HL-60/S4 treated with retinoic acid at 250 ng/mL for 4 days and 3 days (cell line): ENCODE results near the gene SNAPC2.
"Not testable (repeated sequence)": the region's sequence is repeated elsewhere in the genome, so short reads cannot be mapped to it uniquely, and the experiment has no call there.

Experiments
- in situ Hi-C: fragments of 300-500 bp; cut with MboI; formaldehyde crosslinking; loops from 2 replicates; pipeline ENCODE4 v1.7.0; 2022; ENCODE audit warnings: low sequenced_read_pairs

Gene SNAPC2

DNA sequence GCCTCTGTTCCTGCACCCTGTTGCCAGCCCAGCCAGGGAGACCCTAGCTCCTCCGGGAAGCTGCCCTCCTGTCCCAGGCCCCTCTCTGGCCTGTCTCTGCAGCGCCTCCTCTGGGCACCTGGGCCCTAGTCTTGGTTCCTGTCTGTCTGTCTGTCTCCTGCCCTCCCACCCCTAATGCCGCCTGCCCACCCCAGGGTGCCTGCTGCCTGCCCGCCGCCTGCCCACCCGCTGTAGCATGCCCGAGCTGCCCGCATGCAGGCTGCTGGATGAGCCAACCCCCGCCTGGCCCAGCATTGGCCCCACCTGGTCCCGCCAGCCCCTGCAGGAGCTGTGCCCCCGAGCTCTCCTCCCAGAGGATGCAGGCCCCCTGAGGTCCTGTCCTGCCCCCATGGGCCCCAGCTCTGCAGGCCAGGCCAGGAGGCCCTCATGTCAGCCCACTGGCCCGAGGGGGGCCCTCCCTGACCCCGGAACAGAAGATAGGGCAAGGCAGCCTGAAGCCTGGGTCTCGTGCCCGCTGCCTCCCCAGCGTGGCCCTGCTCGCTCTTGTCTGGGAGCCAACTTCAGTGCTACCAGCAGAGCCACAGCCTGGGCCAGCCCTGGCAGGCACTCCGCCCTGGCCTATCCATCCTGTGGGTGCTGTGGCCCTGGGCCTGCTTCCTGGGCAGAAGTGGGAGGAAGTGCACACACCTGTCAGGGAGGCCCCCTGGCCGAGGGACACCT, 11.2 kb upstream of the SNAPC2 start:
- in situ Hi-C loops: no loop called here

DNA sequence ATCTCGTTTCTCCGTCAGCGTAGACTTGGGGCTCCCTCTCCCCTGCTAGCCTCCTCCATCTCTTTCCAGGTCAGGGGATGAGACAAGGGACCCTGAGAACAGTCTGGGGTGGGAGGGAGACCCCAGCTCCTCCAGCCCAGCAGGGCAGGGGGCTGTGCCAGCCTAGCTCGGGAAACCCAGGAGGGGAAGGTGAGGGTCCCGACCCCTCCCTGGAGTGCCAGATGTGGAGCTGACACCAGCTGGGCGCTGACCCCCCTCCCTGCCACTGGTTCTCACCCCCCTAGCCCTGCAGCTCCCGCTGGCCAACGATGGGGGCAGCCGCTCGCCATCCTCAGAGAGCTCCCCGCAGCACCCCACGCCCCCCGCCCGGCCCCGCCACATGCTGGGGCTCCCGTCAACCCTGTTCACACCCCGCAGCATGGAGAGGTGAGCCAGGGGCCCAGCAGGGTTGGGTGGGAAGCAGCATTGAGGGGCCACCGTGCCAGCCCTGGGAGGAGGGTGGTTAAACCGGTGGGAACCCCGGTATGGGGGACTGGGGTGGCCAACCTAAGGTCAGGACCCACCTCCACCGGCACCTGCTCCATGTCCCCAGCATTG, 10.6 kb upstream of the SNAPC2 start:
- in situ Hi-C loops: no loop called here

DNA sequence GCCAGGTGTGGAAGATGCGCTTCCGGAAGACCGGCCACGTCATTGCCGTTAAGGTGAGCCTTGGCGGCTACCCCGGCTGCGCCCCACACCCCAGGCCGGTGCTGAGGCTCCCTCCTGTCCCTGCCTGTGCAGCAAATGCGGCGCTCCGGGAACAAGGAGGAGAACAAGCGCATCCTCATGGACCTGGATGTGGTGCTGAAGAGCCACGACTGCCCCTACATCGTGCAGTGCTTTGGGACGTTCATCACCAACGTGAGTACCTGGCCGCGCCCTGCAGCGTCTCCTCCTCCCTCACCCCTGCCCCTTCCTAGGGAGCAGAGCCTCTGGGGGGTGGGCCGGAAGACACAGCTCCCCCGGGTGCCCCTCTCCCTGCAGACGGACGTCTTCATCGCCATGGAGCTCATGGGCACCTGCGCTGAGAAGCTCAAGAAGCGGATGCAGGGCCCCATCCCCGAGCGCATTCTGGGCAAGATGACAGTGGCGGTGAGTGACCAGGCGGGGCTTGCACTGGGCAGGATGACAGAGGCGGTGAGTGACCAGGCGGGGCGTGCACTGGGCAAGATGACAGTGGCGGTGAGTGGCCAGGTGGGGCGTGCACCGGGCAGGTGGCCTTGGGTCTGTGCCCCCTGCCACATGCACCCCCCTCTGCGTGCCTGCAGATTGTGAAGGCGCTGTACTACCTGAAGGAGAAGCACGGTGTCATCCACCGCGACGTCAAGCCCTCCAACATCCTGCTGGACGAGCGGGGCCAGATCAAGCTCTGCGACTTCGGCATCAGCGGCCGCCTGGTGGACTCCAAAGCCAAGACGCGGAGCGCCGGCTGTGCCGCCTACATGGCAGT, 9.6 kb upstream of the SNAPC2 start:
- in situ Hi-C loops: no loop called here

DNA sequence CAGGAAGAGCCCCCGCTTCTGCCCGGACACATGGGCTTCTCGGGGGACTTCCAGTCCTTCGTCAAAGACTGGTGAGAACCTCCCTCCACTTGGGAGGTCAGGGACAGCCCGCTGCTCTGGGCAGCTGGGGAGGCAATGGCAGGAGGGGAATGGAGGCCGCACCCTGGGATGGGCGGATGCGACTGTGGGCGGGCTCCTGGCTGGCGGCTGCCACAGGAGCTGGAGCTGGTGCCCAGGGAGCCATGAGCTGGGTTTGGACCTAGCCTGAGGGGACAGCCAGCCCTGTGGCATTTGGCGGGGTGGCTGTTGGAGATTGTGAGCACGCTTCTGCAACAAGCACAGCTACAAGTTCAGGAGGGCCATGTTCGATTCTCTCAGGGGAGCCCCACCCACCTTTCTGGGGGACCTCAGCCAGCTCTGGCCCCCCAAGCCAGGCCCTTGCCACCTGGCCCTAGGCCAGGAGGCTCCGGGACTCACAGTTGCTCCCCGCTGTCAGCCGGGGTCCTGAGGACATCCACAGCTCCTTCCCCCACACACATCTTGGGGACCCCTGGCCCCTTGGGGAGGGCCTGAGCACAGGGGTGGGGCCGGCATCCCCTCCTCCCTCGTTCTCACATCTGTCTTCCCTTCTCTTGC, 8.5 kb upstream of the SNAPC2 start:
- in situ Hi-C loops: no loop called here

DNA sequence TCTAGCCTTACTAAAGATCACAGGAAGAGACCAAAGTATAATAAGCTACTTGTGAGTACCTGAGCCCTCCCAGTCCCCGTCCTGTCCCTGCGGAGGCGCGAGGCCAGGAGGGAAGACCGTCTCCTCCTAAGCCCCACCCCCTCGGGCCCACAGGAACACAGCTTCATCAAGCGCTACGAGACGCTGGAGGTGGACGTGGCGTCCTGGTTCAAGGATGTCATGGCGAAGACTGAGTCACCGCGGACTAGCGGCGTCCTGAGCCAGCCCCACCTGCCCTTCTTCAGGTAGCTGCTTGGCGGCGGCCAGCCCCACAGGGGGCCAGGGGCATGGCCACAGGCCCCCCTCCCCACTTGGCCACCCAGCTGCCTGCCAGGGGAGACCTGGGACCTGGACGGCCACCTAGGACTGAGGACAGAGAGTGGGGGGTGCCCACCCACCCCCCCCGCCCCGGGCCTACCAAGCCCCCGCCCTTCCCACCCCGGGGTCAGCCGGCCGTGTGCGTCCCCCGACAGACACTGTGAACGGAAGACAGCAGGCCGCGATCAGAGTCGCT, 7.9 kb upstream of the SNAPC2 start:
- in situ Hi-C loops: no loop called here

DNA sequence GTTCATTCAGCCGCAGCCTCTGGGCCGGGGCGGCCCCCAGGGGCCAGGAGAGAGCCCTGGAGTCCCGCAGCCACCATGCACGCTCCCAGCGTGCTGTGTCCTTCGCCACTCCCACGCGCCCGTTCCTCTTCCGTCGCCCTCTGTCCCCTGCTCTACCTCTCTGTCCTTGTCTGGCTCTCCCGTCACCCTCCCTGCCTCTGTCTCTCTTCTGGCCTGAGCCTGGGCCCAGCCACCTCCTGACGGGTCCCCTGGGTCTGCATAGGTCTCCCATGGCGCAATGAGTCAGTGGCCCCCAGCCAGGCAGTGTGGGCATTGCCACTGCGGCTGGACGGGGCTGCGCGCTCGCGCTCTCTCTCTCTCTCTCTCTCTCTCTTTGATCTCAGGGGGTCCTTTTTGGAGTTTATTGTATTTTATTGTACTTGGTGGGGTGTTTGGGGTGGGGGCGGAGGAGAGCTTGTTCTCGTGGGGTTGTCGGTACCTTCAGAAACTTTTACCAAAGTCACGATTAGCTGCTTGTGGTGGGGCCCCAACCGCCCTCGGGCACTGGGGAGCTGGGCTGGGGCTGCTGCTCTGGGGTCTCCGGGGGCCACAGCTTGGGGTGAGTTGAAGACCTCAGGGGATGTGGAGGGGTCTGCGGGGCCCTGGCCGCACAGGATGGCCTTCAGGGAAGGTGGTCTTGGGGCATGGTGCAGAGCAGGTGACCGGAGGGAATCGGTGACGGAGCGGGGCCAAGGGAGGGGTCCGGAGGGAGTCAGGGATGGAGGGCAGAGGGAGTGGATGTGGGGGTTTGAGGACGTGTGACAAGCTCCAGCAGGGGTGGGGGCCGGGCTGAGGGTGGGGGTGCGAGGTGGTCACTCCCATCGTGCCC, 7.2 kb upstream of the SNAPC2 start:
- in situ Hi-C loops: no loop called here

DNA sequence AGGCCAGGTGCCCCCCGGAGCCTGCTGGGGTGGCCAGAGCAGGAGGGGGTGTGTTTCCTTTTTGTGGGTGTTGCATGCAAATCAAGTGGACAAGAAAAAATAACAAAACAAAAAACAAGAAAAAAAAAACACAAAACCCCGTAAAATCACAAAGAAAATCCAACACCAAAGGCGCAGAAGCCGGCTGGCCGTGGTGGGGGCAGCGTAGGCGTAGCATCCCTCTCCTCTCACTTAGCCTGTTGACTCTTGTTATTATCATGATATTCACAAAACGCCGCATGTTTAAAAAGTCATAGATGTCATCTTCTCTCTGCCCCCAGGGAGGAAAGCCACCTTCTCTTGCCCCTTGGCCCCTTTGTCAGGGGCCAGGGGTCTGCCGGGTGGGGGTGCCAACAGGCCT, 6.5 kb upstream of the SNAPC2 start:
- in situ Hi-C loops: no loop called here

DNA sequence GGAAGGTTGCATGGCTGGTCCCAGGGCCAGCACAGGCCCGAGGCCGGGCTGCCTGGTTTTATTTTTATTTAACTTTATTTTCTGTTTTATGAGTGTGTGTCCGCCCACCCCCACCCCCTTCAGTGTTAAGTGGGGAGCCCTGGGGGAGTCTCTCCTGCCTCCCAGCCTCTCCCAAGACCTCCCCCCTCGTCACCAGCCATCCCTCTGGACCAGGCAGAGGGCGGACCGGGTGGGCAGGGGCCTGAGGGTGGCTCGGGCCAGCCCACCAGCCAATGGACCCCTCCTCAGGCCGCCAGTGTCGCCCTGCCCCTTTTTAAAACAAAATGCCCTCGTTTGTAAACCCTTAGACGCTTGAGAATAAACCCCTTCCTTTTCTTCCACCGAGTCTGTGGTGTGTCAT, 6.0 kb upstream of the SNAPC2 start:
- in situ Hi-C loops: no loop called here

DNA sequence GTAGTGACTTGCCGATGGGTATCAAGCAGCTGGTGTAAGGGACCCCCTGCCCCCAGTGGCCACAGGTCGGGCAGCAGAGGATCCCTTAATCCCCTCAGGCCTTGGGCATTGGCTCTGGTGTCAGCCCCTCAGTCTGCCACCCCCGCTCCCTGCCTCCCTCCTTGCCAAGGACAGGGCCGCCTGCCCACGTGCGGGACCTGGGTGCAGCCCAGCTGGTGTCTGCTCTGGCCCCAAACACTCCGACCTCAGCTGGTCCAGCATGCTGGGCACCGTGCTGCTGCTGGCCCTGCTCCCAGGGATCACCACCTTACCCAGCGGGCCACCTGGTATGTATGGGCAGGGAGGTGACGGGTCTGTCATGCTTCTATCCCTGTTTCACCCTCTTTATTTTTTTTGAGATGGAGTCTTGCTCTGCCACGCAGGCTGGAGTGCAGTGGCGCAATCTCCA, 5.5 kb upstream of the SNAPC2 start, which contains the start of gene TGFBR3L:
Gene TGFBR3L (plus strand): TSS at position 233 of the 448 bp plus-strand sequence.
- in situ Hi-C loops: no loop called here

DNA sequence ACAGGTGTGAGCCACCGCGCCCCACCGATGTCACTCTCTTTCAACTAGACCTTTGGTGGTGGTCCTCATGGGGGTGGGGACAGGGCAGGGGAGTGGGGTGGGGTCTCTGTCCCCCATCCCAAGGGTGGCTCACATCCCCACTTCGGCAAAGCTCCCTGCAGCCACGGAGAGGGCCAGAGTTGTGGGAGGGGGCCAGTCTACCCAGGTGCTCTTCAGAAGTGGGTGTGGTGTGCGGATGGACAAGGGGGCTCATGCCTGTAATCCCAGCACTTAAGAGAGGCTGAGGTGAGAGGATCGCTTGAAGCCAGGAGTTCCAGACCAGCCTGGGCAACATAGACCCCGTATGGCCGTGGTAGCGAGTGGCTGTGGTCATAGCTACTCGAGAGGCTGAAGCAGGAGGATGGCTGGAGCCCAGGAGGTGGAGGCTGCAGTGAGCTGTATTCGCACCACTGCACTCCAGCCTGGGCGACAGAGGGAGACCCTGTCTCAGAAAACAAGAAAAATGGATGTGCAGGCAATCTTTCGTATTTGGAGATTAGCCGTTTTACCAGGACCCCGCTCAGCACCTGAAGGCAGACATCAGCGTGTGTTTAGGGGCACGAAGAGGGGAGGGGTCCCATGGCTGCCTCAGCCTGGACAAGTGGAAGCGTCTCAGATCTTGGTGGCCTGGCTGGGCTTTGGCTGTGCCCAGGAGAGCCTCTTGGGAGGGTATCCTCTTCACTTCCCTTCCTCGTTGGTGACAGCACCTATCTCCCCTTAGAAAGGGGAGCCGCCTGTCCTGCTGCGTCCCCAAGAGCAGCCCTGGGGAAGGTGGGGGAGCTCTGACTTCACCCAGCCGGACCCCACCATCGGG, 4.7 kb upstream of the SNAPC2 start:
- in situ Hi-C loops: no loop called here

DNA sequence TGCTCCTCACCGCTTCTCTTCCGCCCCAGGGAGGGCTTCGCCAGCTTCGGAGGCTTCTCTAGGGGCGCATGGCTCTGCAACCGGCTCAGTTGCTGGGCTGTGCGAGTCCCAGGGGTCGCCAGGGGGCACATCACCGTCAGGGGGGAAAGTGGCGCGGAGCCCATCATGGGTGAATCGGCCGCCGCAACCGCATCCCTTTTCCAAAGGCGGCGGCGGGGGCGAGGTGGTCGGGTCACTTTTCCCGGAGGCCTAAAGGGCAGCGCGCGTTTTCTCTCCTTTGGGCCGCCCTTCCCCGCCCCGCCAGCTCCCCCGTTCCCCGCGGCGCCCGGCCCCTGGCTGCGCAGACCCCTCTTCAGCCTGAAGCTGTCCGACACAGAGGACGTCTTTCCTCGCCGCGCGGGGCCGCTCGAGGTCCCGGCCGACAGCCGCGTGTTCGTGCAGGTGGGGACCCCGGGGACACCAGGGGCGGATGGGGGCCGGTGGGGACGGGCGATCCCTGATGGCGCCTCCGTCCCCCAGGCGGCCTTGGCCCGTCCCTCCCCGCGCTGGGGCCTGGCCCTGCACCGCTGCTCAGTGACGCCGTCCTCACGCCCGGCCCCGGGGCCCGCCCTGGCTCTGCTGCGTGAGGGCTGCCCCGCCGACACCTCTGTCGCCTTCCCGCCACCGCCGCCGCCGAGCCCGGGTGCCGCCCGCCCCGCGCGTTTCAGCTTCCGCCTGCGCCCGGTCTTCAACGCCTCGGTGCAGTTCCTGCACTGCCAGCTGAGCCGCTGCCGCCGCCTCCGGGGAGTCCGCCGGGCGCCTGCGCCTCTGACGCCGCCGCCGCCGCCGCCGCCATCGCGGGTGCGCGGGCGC, 3.8 kb upstream of the SNAPC2 start:
- in situ Hi-C loops: no loop called here

DNA sequence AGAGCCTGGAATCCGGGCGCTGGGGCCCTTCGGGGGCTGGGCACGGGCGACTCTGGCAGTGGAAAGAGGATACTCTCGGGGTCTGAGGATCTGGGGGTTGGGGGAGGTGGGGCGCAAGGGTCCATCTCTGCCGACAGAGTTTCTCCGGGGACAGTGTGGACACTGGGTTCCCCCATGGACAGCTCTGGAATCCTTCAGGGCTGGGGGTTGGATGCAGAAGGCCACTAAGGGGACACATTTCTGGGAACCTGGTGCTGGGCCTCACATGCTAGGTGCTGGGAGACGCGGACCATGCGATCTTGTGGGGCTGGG, 3.2 kb upstream of the SNAPC2 start:
- in situ Hi-C loops: no loop called here

DNA sequence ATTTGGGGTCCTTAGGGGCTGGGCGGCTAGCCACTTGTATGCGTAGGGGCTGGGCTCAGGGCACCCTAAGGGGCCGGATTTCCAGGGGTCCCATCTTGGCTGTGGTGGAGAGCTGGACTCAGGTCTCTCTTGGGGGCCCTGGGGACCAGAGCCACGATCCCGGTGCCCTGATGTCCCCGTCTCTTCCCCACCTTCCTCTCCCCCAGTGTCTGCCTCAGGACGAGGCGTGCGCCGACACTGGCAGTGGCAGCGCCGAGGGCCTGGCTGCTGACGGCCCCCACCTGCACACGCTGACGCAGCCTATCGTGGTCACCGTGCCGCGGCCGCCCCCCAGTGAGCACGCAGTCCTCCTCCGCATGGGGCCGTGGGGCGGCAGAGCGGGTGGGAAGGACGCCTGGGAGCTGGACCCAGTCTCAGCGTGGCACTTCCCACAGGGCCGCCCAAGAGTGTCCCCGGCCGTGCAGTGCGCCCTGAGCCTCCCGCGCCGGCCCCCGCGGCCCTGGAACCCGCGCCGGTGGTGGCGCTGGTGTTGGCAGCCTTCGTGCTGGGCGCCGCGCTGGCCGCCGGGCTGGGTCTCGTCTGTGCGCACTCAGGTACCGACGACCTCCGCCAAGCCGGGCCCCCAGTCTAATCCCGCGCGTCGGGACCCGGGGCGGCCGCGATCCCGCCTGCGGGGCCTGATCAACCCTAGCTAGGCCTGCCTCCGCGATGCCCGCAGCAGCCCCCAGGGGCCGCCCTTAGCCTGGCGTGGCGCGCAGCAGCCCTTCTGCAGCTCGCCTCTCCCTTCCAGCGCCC, 2.7 kb upstream of the SNAPC2 start:
- in situ Hi-C loops: no loop called here

DNA sequence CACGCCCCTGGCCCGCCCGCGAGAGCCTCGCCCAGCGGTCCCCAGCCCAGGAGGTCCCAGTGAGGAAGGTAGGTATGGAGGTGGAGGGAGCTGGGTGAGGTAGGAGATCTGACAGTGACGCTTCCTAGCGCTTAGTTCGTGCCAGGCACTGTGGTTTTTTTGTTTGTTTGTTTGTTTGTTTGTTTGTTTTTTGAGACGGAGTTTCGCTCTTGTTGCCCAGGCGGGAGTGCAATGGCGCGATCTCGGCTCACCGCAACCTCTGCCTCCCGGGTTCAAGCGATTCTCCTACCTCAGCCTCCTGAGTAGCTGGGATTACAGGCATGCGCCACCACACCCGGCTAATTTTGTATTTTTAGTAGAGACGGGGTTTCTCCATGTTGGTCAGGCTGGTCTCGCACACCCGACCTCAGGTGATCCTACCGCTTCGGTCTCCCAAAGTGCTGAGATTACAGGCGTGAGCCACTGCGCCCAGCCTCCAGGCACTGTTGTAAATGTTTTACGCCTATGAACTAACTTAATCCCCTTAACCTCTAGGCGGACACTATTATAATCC, 2.0 kb upstream of the SNAPC2 start:
- in situ Hi-C loops: not testable (repeated sequence)

DNA sequence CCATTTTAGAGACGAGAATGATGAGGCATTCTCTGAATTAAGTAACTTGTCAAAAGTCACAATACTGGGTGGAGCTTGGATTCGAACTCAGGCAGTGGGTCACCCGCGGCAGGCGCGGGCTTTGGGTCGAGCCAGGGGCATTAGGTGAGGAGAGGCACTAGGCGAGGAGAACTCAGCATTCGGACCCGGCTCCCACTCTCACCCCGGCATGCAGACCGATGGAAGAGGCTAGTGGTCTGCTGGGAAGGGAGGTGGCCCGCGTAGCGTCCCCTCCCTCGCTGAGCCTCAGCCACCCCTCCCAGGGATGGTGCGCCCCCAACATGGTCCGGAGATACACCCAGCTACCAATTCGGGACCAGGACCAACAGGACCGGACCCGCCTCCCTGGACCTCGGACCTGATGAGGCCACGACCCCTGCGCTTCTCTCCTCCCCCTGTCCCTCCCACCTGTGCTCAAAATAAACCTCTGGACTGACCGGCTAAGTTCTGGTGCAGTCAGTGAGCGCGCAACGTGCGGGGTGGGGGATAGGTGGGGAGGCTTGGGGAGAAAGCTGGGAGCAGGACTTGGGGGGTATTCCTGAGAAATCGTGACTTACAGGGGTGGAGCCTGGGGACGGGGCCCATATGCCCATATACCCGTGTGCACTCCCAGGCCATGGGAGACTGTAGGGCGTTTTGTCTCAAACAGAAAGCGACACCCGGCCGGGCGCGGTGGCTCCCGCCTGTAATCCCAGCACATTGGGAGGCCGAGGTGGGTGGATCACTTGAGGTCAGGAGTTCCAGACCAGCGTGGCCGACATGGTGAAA, 1.3 kb upstream of the SNAPC2 start:
- in situ Hi-C loops: no loop called here

DNA sequence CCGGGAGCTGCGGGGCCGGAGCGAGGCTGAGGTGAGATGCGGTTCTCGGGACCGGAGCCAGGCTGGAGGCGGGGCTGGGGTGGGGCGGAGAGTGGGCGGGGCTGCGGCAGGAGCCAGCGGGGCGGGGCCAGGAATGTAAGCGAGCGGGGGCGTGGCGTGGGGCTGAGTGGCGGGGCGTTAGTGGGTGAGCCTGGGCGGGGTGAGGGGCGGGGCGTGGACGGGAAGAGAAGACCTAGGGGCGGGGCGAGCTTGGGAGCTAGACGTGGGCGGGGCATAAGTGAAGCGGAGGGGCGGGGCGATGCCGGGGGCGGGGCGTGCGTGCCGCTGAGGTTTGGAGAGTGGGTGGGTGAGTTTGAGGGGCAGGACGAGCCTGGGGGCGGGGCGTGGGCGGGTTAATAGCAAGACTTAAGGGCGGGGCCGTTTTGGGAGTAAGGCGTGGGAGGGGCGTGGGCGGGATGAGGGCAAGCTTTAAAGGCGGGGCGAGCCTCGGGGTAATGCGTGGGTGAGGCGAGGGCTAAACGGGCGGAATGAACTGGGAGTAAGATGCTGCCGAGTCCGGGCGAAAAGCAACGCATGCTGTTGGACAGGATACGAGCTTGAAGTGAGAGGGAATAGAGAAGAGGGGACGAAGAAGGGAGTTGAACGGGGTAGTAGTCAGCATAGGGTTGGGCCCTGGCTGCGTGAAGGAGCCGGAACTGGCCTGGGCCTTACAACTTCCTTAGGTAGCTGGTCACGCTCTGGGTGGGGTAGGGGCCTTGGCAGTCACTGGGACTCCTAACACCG, 572 bp downstream of the SNAPC2 start:
- in situ Hi-C loops: no loop called here
